HepG2 (cell line): Measurements from ENCODE around the gene AKR1E2. TPM values are rescaled to one million over a fixed set of nuclear protein-coding genes. Genes with fewer than 3 reads are reported as not detected.

Source experiments
- ATAC-seq: fragments of 200-7000 bp; cut with Tn5 transposase; 3 replicates; pipeline ENCODE4 v1.9.1; 2020; ENCODE audit warnings: mild to moderate bottlenecking, moderate library complexity
- BruUV-seq: library from RNA; stranded (reverse); fragments of 400-500 nt; replicated peaks from 2 replicates; lab custom pipeline; 2021; lab: Mats Ljungman, UMichigan
- CTCF ChIA-PET: fragments of 300-600 bp; formaldehyde crosslinking; extraction: SDS; loops from one replicate; lab custom pipeline; 2021; ENCODE audit warnings: low total read pairs, inconsistent platforms, low intra/inter-chr PET ratio; lab: Yijun Ruan, JAX
- POLR2A ChIA-PET: fragments of 350-600 bp; sonication (Branson Sonifier 250); formaldehyde crosslinking; loops from one replicate; lab custom pipeline; 2020; ENCODE audit warnings: antibody characterized with exemption, inconsistent platforms; lab: Yijun Ruan, JAX
- DNase-seq: peaks from one replicate; pipeline ENCODE4 v3.0.0-alpha.2; 2015; ENCODE audit warnings: low spot score
- FAIRE-seq: peaks from 3 replicates; lab custom pipeline; 2011; peaks lifted over from hg19 to GRCh38; lab: Jason Lieb, UNC
- H2AFZ ChIP-seq: one replicate; pipeline ENCODE4 v1.6.1; 2011; ENCODE audit warnings: low read length, inconsistent platforms
- H3K27ac ChIP-seq: fragments of 300-600 bp; 3 replicates; pipeline ENCODE4 v1.8.0; 2011; ENCODE audit warnings: mixed run types, mild to moderate bottlenecking, mixed read lengths, low read length, inconsistent platforms; ENCODE audit not compliant: insufficient read depth; ENCODE audit errors: extremely low read length
- H3K27me3 ChIP-seq, 2 experiments: fragments of 200-600 bp in 1 of 2; 2 replicates in 1 of 2; 3 replicates in 1 of 2; pipeline versions ENCODE4 v1.6.0 to v1.8.0; 2011; ENCODE audit warnings: low read length in 2 of 2, mild to moderate bottlenecking in 2 of 2, moderate library complexity in 2 of 2, inconsistent platforms in 1 of 2; ENCODE audit not compliant: insufficient read depth in 2 of 2, control insufficient read depth in 1 of 2
- H3K36me3 ChIP-seq, 2 experiments: fragments of 200-600 bp in 1 of 2; replicated peaks in 1 of 2; 2 replicates in 1 of 2; 3 replicates in 1 of 2; pipeline versions ENCODE4 v1.5.1 to v1.8.0; 2011; ENCODE audit warnings: low read length in 2 of 2, inconsistent platforms in 1 of 2; ENCODE audit not compliant: insufficient read depth in 2 of 2, control insufficient read depth in 1 of 2
- H3K4me1 ChIP-seq: 2 replicates; pipeline ENCODE4 v1.5.1; 2012; ENCODE audit warnings: low read length, inconsistent platforms; ENCODE audit not compliant: insufficient read depth
- H3K4me2 ChIP-seq: 2 replicates; pipeline ENCODE4 v1.6.0; 2011; ENCODE audit warnings: low read depth, low read length, inconsistent platforms
- H3K4me3 ChIP-seq, 3 experiments: fragments of 200-600 bp in 1 of 3; sonication (generic), shearing (Covaris generic) in 1 of 3; replicated peaks in 1 of 3; 2 replicates each; pipeline ENCODE4 v1.5.1; 2011 to 2016; ENCODE audit warnings: low read length in 3 of 3, inconsistent platforms in 2 of 3, low read depth in 2 of 3, mild to moderate bottlenecking in 2 of 3, control low read depth in 1 of 3, mixed read lengths in 1 of 3; ENCODE audit not compliant: insufficient read depth in 1 of 3
- H3K79me2 ChIP-seq: one replicate; pipeline ENCODE4 v1.6.1; 2011; ENCODE audit warnings: low read length, inconsistent platforms; ENCODE audit not compliant: insufficient read depth
- H3K9ac ChIP-seq: 2 replicates; pipeline ENCODE4 v1.6.0; 2011; ENCODE audit warnings: mild to moderate bottlenecking, low read depth, low read length, inconsistent platforms; ENCODE audit not compliant: insufficient read depth
- H3K9me3 ChIP-seq: 2 replicates; pipeline ENCODE4 v1.5.1; 2012; ENCODE audit warnings: mild to moderate bottlenecking, low read length
- H4K20me1 ChIP-seq: 2 replicates; pipeline ENCODE4 v1.6.0; 2011; ENCODE audit warnings: inconsistent platforms, mild to moderate bottlenecking, low read length, moderate library complexity; ENCODE audit not compliant: insufficient read depth
- CBX1 ChIP-seq: IDR thresholded peaks from one replicate; pipeline ENCODE4 v1.6.1; 2016; ENCODE audit warnings: antibody characterized with exemption, low read depth
- GATAD2A ChIP-seq: IDR thresholded peaks from 2 replicates; pipeline ENCODE4 v1.6.1; 2016
- HNF4G ChIP-seq, 2 experiments: sonication (generic) in 1 of 2; formaldehyde crosslinking in 1 of 2; IDR thresholded peaks; 2 replicates each; pipeline versions ENCODE4 v1.4.0 to v1.6.1; 2011 to 2020; ENCODE audit warnings: borderline replicate concordance in 2 of 2, low read depth in 2 of 2, mild to moderate bottlenecking in 2 of 2, low read length in 1 of 2, missing genetic modification reagents in 1 of 2, moderate library complexity in 1 of 2
- MZF1 ChIP-seq: sonication (generic); formaldehyde crosslinking; IDR thresholded peaks from 2 replicates; pipeline ENCODE4 v1.8.1; 2023; ENCODE audit warnings: mild to moderate bottlenecking, missing genetic modification reagents, borderline replicate concordance
- NCOR1 ChIP-seq: fragments of 200-600 bp; sonication (generic); IDR thresholded peaks from 2 replicates; pipeline ENCODE4 v1.7.0; 2017; ENCODE audit warnings: antibody characterized with exemption, low read length, borderline replicate concordance
- ZBTB39 ChIP-seq: sonication (generic); formaldehyde crosslinking; IDR thresholded peaks from 2 replicates; pipeline ENCODE4 v1.5.0; 2020; ENCODE audit warnings: missing genetic modification reagents
- ZBTB7B ChIP-seq: sonication (generic); formaldehyde crosslinking; IDR thresholded peaks from 2 replicates; pipeline ENCODE4 v1.4.0; 2020; ENCODE audit warnings: missing genetic modification reagents
- ZNF343 ChIP-seq: sonication (generic); formaldehyde crosslinking; IDR thresholded peaks from 2 replicates; pipeline ENCODE4 v1.4.0; 2020; ENCODE audit warnings: mild to moderate bottlenecking, missing genetic modification reagents
- ZNF512B ChIP-seq: sonication (generic); formaldehyde crosslinking; IDR thresholded peaks from 2 replicates; pipeline ENCODE4 v1.5.1; 2020; ENCODE audit warnings: missing genetic modification reagents, mild to moderate bottlenecking, borderline replicate concordance
- ZNF546 ChIP-seq: sonication (generic); formaldehyde crosslinking; conservative IDR thresholded peaks from 2 replicates; pipeline ENCODE4 v1.8.1; 2023; ENCODE audit warnings: mild to moderate bottlenecking, missing genetic modification reagents
- ZNF607 ChIP-seq: sonication (generic); formaldehyde crosslinking; IDR thresholded peaks from 2 replicates; pipeline ENCODE4 v1.5.1; 2020; ENCODE audit warnings: missing genetic modification reagents, mild to moderate bottlenecking, borderline replicate concordance
- ZNF75D ChIP-seq: sonication (generic); formaldehyde crosslinking; IDR thresholded peaks from 2 replicates; pipeline ENCODE4 v1.8.1; 2023; ENCODE audit warnings: missing genetic modification reagents, mild to moderate bottlenecking, borderline replicate concordance
- ZNF781 ChIP-seq: sonication (generic); formaldehyde crosslinking; IDR thresholded peaks from 2 replicates; pipeline ENCODE4 v1.5.1; 2020; ENCODE audit warnings: borderline replicate concordance, mild to moderate bottlenecking, missing genetic modification reagents; ENCODE audit errors: not compliant biosample characterization
- WGBS: methylation state at CpG from one replicate; pipeline ENCODE4 v1.1.6; 2017; ENCODE audit warnings: low lambda C conversion rate; 5-methylcytosine and 5-hydroxymethylcytosine counted together
- in situ Hi-C: cut with HindIII; loops from 2 replicates; pipeline ENCODE4 v1.10.0; 2017; ENCODE audit warnings: low pct_unique_long_range_greater_than_20kb; ENCODE audit not compliant: extremely low pct_ligation_motif_present
- intact Hi-C: fragments of 100-400 bp; cut with micrococcal nuclease; formaldehyde crosslinking; loops from one replicate; pipeline ENCODE4 v1.10.0; 2022; ENCODE audit not compliant: unreplicated experiment
- polyA plus RNA-seq, 8 experiments: library from polyadenylated mRNA; depleted of rRNA in 3 of 8; stranded (reverse) in 7 of 8; unstranded in 1 of 8; fragments of >200 nt; fragmentation: Illumina TruSeq in 4 of 8; extraction: Trizol in 4 of 8; gene quantifications; 2 replicates each; pipeline versions ENCODE4 v1.2.1 to v1.2.3, GENCODE V29; 2011 to 2016; ENCODE audit warnings: low read depth in 4 of 8, missing spikeins in 1 of 8, mixed read lengths in 1 of 8; ENCODE audit not compliant: insufficient read depth in 1 of 8
- total RNA-seq, 5 experiments: library from RNA; depleted of rRNA; stranded (reverse); fragments of >200 nt; fragmentation: Illumina TruSeq; extraction: Trizol; gene quantifications; 2 replicates each; pipeline ENCODE4 v1.2.3, GENCODE V29; 2016; ENCODE audit warnings: low read depth in 1 of 5

AKR1E2 gene
- total and polyA plus RNA-seq, 2 of the 13 experiments (the other 11 are each of a cell fraction or from before 2014, with no cell fraction given): not detected

GRCh38 chr10:4776234-4776638, 49.8 kb upstream of the AKR1E2 start:
- DNase-seq (no peak), FAIRE-seq (no peak), ATAC-seq (no peak)
- no peak overlapping the region for H3K27ac ChIP-seq
- no peaks in the 10 kb centered on the region for H3K9me3 ChIP-seq
- CTCF ChIA-PET: no interaction called here
- no peak overlapping the region for H3K9ac ChIP-seq
- H3K36me3 ChIP-seq: no peaks in the 10 kb centered on the region
- no peak overlapping the region for H2AFZ ChIP-seq
- H4K20me1 ChIP-seq: no peaks in the 10 kb centered on the region
- H3K4me2 ChIP-seq: no peak overlapping the region
- in situ Hi-C loops: no loop called here
- peaks cover 0 to 5% of the 10 kb centered on the region in 2 experiments; a peak in 1 of 5 replicates for H3K27me3 ChIP-seq
- no peaks in the 10 kb centered on the region for H3K79me2 ChIP-seq
- no peak overlapping the region for H3K4me3 ChIP-seq
- peaks cover 8% of the 10 kb centered on the region for H3K4me1 ChIP-seq
- WGBS: 2% methylated on average over 2 of the region's 2 CpGs
- no peak for TF ChIP-seq ZNF781 (CRISPR knock-in tag)
- no peak for TF ChIP-seq ZNF75D (CRISPR knock-in tag)
- no peak for TF ChIP-seq ZBTB7B
- no peak for TF ChIP-seq CBX1
- no peak for TF ChIP-seq GATAD2A (CRISPR knock-in tag)
- no peak for TF ChIP-seq ZBTB39 (CRISPR knock-in tag)
- no peak for TF ChIP-seq ZNF512B (CRISPR knock-in tag)
- TF ChIP-seq MZF1 (CRISPR knock-in tag): no peak
- no peak for TF ChIP-seq HNF4G (IDR thresholded peaks at IDR 0.05; ENCODE audit: borderline replicate concordance, low read depth, low read length)
- TF ChIP-seq HNF4G (CRISPR knock-in tag; IDR thresholded peaks at IDR 0.05; ENCODE audit: borderline replicate concordance, low read depth): no peak
- TF ChIP-seq ZNF546 (CRISPR knock-in tag): no peak
- TF ChIP-seq ZNF343 (CRISPR knock-in tag): no peak
- no peak for TF ChIP-seq ZNF607 (CRISPR knock-in tag)
- no peak for TF ChIP-seq NCOR1
- no TSS peak for BruUV-seq
- POLR2A ChIA-PET: no interaction called here
- intact Hi-C loops: no loop called here
